HepG2 (cell line): Measurements from ENCODE around the gene TMEM253. TPM values are rescaled to one million over a fixed set of nuclear protein-coding genes. Genes with fewer than 3 reads are reported as not detected.

Source experiments
- ARNT2 ChIP-seq: sonication (generic); formaldehyde crosslinking; IDR thresholded peaks from 2 replicates; pipeline ENCODE4 v1.8.0; 2022; ENCODE audit warnings: mild to moderate bottlenecking, low read depth, missing genetic modification reagents, moderate library complexity
- ATF4 ChIP-seq, 2 experiments: fragments of 450-650 bp in 1 of 2; sonication (generic) in 1 of 2; formaldehyde crosslinking; IDR thresholded peaks; 2 replicates each; pipeline versions ENCODE4 v1.5.0 to v1.8.0; 2020 to 2022; ENCODE audit warnings: mild to moderate bottlenecking in 1 of 2, missing genetic modification reagents in 1 of 2
- ATF5 ChIP-seq: sonication (generic); formaldehyde crosslinking; IDR thresholded peaks from 2 replicates; pipeline ENCODE4 v1.4.0; 2020; ENCODE audit warnings: mild to moderate bottlenecking, low read depth, missing genetic modification reagents
- CENPT ChIP-seq: sonication (generic); formaldehyde crosslinking; IDR thresholded peaks from 2 replicates; pipeline ENCODE4 v1.8.0; 2022; ENCODE audit warnings: low read depth, mild to moderate bottlenecking, moderate library complexity, missing genetic modification reagents
- HIC2 ChIP-seq: sonication (generic); formaldehyde crosslinking; IDR thresholded peaks from 2 replicates; pipeline ENCODE4 v1.9.0; 2022; ENCODE audit warnings: low read depth, missing genetic modification reagents
- HMG20A ChIP-seq: IDR thresholded peaks from 2 replicates; pipeline ENCODE4 v1.6.1; 2016; ENCODE audit warnings: borderline replicate concordance
- HOMEZ ChIP-seq: IDR thresholded peaks from 2 replicates; pipeline ENCODE4 v1.6.1; 2016; ENCODE audit warnings: low read depth
- KAT7 ChIP-seq: IDR thresholded peaks from 2 replicates; pipeline ENCODE4 v1.6.1; 2018; ENCODE audit warnings: borderline replicate concordance, missing compliant biosample characterization
- KLF15 ChIP-seq: sonication (generic); formaldehyde crosslinking; IDR thresholded peaks from 2 replicates; pipeline ENCODE4 v1.8.1; 2023; ENCODE audit warnings: borderline replicate concordance, mild to moderate bottlenecking, inconsistent platforms, missing genetic modification reagents, mixed read lengths
- KMT2A ChIP-seq: sonication (generic); formaldehyde crosslinking; IDR thresholded peaks from 2 replicates; pipeline ENCODE4 v1.4.0; 2020; ENCODE audit warnings: missing genetic modification reagents
- SAFB2 ChIP-seq: sonication (generic); formaldehyde crosslinking; IDR thresholded peaks from 2 replicates; pipeline ENCODE4 v1.5.1; 2020; ENCODE audit warnings: missing genetic modification reagents, low read depth, mild to moderate bottlenecking, borderline replicate concordance
- STAT5B ChIP-seq: sonication (generic); formaldehyde crosslinking; IDR thresholded peaks from 2 replicates; pipeline ENCODE4 v1.4.0; 2020; ENCODE audit warnings: missing genetic modification reagents
- ZBTB7B ChIP-seq: sonication (generic); formaldehyde crosslinking; IDR thresholded peaks from 2 replicates; pipeline ENCODE4 v1.4.0; 2020; ENCODE audit warnings: missing genetic modification reagents
- ZKSCAN1 ChIP-seq: fragments of 150-350 bp; IDR thresholded peaks from 2 replicates; pipeline ENCODE4 v1.6.1; 2014; ENCODE audit warnings: low read length
- ZNF124 ChIP-seq: sonication (generic); formaldehyde crosslinking; IDR thresholded peaks from 2 replicates; pipeline ENCODE4 v1.4.0; 2020; ENCODE audit warnings: missing genetic modification reagents
- ZNF296 ChIP-seq: sonication (generic); formaldehyde crosslinking; conservative IDR thresholded peaks from 2 replicates; pipeline ENCODE4 v1.5.0; 2020; ENCODE audit warnings: mild to moderate bottlenecking, missing genetic modification reagents
- ZNF331 ChIP-seq: sonication (generic); formaldehyde crosslinking; IDR thresholded peaks from 2 replicates; pipeline ENCODE4 v1.4.0; 2020; ENCODE audit warnings: missing genetic modification reagents
- ZNF691 ChIP-seq: sonication (generic); formaldehyde crosslinking; IDR thresholded peaks from 2 replicates; pipeline ENCODE4 v1.4.0; 2020; ENCODE audit warnings: missing genetic modification reagents, low read depth, mild to moderate bottlenecking, borderline replicate concordance
- polyA plus RNA-seq, 8 experiments: library from polyadenylated mRNA; depleted of rRNA in 3 of 8; stranded (reverse) in 7 of 8; unstranded in 1 of 8; fragments of >200 nt; fragmentation: Illumina TruSeq in 4 of 8; extraction: Trizol in 4 of 8; gene quantifications; 2 replicates each; pipeline versions ENCODE4 v1.2.1 to v1.2.3, GENCODE V29; 2011 to 2016; ENCODE audit warnings: low read depth in 4 of 8, missing spikeins in 1 of 8, mixed read lengths in 1 of 8; ENCODE audit not compliant: insufficient read depth in 1 of 8
- total RNA-seq, 5 experiments: library from RNA; depleted of rRNA; stranded (reverse); fragments of >200 nt; fragmentation: Illumina TruSeq; extraction: Trizol; gene quantifications; 2 replicates each; pipeline ENCODE4 v1.2.3, GENCODE V29; 2016; ENCODE audit warnings: low read depth in 1 of 5
- TF ChIP-seq, protein P1 (sequence below): sonication (generic); formaldehyde crosslinking; IDR thresholded peaks from 2 replicates; pipeline ENCODE4 v1.8.0; 2022; ENCODE audit warnings: mild to moderate bottlenecking, missing genetic modification reagents, moderate library complexity
- TF ChIP-seq, protein P2 (sequence below): sonication (generic); formaldehyde crosslinking; IDR thresholded peaks from 2 replicates; pipeline ENCODE4 v1.8.0; 2022; ENCODE audit warnings: missing genetic modification reagents, mild to moderate bottlenecking, borderline replicate concordance
- TF ChIP-seq, protein P3 (sequence below): IDR thresholded peaks from 2 replicates; pipeline ENCODE4 v1.6.1; 2018; ENCODE audit warnings: missing genetic modification reagents

Gene TMEM253
- total and polyA plus RNA-seq, 2 of the 13 experiments (the other 11 are each of a cell fraction or from before 2014, with no cell fraction given), result 0.29 to 0.45 TPM

GRCh38 chr14:21096978-21097635 is 3.8 kb upstream of the TMEM253 start (continued):
- TF ChIP-seq ATF4 (CRISPR knock-in tag; IDR thresholded peaks at IDR 0.05) (no peak), HOMEZ (no peak), ZKSCAN1 (no peak), HMG20A (CRISPR knock-in tag) (no peak), KLF15 (CRISPR knock-in tag) (no peak), CENPT (CRISPR knock-in tag) (peak; percentile 35; the same call in 1 of the 2 replicates), ZNF691 (CRISPR knock-in tag) (no peak), ZBTB7B (CRISPR knock-in tag) (no peak), KAT7 (no peak), KMT2A (CRISPR knock-in tag) (no peak), SAFB2 (CRISPR knock-in tag) (0 out of 2 replicates have a peak, but pooled peaks have one; percentile 44), ZNF296 (CRISPR knock-in tag) (no peak), HIC2 (CRISPR knock-in tag) (no peak), ARNT2 (CRISPR knock-in tag) (peak; percentile 61; the same call in 1 of the 2 replicates), STAT5B (CRISPR knock-in tag) (no peak), ZNF124 (CRISPR knock-in tag) (no peak), ZNF331 (CRISPR knock-in tag) (no peak), ATF5 (CRISPR knock-in tag) (no peak)
- TF ChIP-seq, protein P1, sequence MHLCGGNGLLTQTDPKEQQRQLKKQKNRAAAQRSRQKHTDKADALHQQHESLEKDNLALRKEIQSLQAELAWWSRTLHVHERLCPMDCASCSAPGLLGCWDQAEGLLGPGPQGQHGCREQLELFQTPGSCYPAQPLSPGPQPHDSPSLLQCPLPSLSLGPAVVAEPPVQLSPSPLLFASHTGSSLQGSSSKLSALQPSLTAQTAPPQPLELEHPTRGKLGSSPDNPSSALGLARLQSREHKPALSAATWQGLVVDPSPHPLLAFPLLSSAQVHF (CRISPR knock-in tag), result no peak
- TF ChIP-seq, protein P2, sequence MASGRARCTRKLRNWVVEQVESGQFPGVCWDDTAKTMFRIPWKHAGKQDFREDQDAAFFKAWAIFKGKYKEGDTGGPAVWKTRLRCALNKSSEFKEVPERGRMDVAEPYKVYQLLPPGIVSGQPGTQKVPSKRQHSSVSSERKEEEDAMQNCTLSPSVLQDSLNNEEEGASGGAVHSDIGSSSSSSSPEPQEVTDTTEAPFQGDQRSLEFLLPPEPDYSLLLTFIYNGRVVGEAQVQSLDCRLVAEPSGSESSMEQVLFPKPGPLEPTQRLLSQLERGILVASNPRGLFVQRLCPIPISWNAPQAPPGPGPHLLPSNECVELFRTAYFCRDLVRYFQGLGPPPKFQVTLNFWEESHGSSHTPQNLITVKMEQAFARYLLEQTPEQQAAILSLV (CRISPR knock-in tag), result peak; percentile 52; the same call in 1 of the 2 replicates
- TF ChIP-seq, protein P3, sequence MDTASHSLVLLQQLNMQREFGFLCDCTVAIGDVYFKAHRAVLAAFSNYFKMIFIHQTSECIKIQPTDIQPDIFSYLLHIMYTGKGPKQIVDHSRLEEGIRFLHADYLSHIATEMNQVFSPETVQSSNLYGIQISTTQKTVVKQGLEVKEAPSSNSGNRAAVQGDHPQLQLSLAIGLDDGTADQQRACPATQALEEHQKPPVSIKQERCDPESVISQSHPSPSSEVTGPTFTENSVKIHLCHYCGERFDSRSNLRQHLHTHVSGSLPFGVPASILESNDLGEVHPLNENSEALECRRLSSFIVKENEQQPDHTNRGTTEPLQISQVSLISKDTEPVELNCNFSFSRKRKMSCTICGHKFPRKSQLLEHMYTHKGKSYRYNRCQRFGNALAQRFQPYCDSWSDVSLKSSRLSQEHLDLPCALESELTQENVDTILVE, result no peak
